Fibroblast of skin of left biceps (primary cell): Measurements from ENCODE around the gene GAS2L3.

Source experiments
- DNase-seq, 2 experiments: peaks; one replicate each; pipeline ENCODE4 v3.0.0-alpha.2; 2013; ENCODE audit warnings: low read depth in 2 of 2

Gene GAS2L3

GRCh38 chr12:100656856-100657255, 83.4 kb downstream of the GAS2L3 start:
- DNase-seq, result no peak

DNA sequence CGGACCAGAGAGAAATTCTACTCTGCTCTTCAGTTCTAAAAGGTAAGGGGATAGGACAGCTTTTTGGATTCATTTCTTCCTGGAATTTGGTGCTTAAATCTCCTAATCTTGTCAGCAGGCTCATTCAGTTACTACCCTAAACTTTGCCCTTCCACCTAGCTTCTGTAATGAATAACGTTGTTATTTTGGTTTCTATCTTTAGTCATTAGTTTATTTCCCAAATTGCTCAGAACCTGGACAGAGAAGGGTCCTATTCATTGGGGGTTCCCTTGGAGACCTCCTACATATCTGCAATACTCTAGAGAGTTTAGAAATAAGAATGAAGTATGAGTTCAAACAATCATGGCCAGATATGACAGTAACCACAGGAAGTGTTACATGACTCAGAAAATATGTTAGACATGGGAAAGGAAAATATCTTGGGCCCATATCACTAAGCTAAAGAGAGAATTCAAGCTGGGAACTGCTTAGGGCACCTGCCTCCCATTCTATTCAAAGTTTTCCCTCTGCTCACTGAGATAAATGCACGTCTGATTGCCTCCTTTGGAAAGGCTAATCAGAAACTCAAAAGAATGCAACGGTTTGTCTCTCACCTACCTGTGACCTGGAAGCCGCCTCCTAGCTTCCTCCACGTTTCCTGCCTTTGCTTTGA, 87.9 kb downstream of the GAS2L3 start:
- DNase-seq, result no peak

DNA sequence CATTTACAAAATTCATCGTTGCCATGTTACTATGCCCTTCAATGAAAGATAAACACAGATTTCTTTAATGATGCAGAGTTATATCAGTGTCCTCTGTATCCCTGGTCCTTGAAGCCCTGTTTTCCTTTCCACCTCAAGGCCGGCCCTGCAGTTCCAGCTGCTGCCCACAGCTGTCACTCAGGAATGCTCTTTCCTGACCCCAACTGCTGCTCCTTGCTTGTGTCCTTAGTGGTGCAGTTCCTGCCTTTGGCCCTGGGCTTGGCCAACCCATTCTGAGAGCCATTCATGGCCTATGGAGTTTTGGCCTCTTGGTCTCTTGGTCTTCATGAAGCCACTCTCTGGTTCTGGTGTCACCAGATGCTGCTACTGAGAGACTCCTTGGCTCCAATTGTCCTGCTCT, 93.1 kb downstream of the GAS2L3 start:
- no peak for DNase-seq

DNA sequence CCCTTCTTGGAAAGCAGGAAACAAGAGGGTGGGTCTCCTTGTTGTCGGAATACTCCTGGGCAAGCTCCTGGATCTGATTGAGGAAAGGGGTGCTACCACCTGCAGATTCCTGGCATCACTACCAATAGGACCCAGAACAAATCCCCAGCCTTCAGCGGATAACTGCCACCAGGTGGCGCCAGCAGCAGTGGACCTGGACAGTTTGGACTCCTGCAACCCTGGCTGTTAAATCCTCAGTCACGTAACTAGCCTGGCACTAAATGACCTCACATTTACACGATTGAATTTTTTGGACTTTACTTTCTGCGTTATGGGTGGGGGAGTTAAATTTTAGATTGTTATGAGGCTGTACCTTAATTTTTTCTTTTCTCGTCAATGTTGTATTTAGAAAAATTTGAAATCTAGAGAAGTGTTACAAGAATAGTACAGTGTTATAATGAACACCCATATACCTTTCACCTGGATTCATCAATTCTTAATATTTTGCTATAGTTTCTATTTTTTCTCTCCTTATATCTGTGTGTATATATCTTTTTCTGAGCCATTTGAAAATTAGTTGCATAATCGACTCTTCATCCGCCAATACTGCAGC, 95.6 kb downstream of the GAS2L3 start:
- DNase-seq, result peak; percentile 2 to 4

GRCh38 chr12:100669922-100670321, 96.4 kb downstream of the GAS2L3 start:
- no peak for DNase-seq

- no peak for DNase-seq
Observed at GRCh38 chr12:100671396-100672074, 98.1 kb downstream of the GAS2L3 start.

GRCh38 chr12:100672075-100672592, 98.7 kb downstream of the GAS2L3 start:
- no peak for DNase-seq

GRCh38 chr12:100674036-100674888, 100.8 kb downstream of the GAS2L3 start:
- no peak for DNase-seq
